Thoracic aorta (tissue), 2 donors: Measurements from ENCODE around the gene FCRL1. TPM values are rescaled to one million over a fixed set of nuclear protein-coding genes. Genes with fewer than 3 reads are reported as not detected.

Source experiments
- ATAC-seq: fragments of 150-250 bp; one replicate; pipeline ENCODE4 v1.8.0; 2017; ENCODE audit warnings: low read depth; ENCODE audit not compliant: insufficient number of reproducible peaks, low FRiP score
- DNase-seq: peaks from one replicate; pipeline ENCODE4 v3.0.0-alpha.2; 2020; ENCODE audit warnings: low spot score
- H3K27ac ChIP-seq, 2 donors: fragments of 200-600 bp; sonication (generic); 1 replicate in 1 of 2; 2 replicates in 1 of 2; pipeline ENCODE4 v1.5.1; 2016; ENCODE audit warnings: mild to moderate bottlenecking in 2 of 2, moderate library complexity in 2 of 2
- H3K27me3 ChIP-seq: fragments of 200-600 bp; sonication (generic); replicated peaks from 2 replicates; pipeline ENCODE4 v1.6.0; 2016; ENCODE audit warnings: mild to moderate bottlenecking; ENCODE audit not compliant: insufficient read depth
- H3K36me3 ChIP-seq: fragments of 200-600 bp; sonication (generic); one replicate; pipeline ENCODE4 v1.5.1; 2016
- H3K4me1 ChIP-seq, 2 donors: fragments of 200-600 bp; sonication (generic); 1 replicate in 1 of 2; 2 replicates in 1 of 2; pipeline versions ENCODE4 v1.5.1 to v1.6.0; 2016; ENCODE audit warnings: low read depth in 2 of 2, mild to moderate bottlenecking in 1 of 2; ENCODE audit not compliant: control insufficient read depth in 1 of 2
- H3K4me3 ChIP-seq: fragments of 200-600 bp; sonication (generic); 2 replicates; pipeline ENCODE4 v1.5.1; 2016; ENCODE audit warnings: mild to moderate bottlenecking
- H3K9me3 ChIP-seq: fragments of 200-600 bp; sonication (generic); 2 replicates; pipeline ENCODE4 v1.5.1; 2016
- total RNA-seq, 2 donors: library from RNA; depleted of rRNA; stranded (reverse); fragments of >200 nt; gene quantifications; one replicate each; pipeline versions ENCODE4 v1.1.0 to v1.2.3, GENCODE V29; 2016
- TF ChIP-seq, protein P1 (sequence below): fragments of 200-600 bp; sonication (generic); IDR thresholded peaks from one replicate; pipeline ENCODE4 v1.5.1; 2019; ENCODE audit warnings: antibody characterized with exemption

FCRL1 gene, protein sequence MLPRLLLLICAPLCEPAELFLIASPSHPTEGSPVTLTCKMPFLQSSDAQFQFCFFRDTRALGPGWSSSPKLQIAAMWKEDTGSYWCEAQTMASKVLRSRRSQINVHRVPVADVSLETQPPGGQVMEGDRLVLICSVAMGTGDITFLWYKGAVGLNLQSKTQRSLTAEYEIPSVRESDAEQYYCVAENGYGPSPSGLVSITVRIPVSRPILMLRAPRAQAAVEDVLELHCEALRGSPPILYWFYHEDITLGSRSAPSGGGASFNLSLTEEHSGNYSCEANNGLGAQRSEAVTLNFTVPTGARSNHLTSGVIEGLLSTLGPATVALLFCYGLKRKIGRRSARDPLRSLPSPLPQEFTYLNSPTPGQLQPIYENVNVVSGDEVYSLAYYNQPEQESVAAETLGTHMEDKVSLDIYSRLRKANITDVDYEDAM
- total RNA-seq: 1 to 10 TPM in 1 of 2 donors, not detected in 1; 1.8 TPM

DNA sequence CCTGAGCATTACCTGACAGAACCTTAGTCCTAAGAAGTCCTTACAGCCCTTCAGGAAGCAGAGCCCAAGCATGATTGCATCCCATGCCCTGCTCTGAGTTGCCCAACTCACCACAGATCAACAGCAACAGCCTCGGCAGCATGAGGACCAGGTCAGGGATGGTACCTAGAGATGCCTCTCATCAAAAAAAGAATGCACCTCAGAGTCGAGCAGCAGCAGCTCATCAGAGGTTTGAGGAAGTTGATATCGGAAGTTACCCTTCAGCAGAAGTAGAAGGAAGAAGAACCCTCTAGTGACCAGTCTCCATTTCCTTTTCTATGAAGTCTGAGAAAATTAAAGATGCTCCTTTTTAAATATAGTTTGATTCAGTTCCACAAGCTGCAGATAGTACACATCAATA, at the start of gene FCRL1:
Gene FCRL1, minus strand, starts transcription at position 225 of the 400 bp plus-strand sequence. Its CDS starts 83 bp downstream, at position 142.
- no peak for DNase-seq
- H3K27ac ChIP-seq: no peak within 1 kb of the TSS
- no peak for ATAC-seq
- TF ChIP-seq, protein P1, sequence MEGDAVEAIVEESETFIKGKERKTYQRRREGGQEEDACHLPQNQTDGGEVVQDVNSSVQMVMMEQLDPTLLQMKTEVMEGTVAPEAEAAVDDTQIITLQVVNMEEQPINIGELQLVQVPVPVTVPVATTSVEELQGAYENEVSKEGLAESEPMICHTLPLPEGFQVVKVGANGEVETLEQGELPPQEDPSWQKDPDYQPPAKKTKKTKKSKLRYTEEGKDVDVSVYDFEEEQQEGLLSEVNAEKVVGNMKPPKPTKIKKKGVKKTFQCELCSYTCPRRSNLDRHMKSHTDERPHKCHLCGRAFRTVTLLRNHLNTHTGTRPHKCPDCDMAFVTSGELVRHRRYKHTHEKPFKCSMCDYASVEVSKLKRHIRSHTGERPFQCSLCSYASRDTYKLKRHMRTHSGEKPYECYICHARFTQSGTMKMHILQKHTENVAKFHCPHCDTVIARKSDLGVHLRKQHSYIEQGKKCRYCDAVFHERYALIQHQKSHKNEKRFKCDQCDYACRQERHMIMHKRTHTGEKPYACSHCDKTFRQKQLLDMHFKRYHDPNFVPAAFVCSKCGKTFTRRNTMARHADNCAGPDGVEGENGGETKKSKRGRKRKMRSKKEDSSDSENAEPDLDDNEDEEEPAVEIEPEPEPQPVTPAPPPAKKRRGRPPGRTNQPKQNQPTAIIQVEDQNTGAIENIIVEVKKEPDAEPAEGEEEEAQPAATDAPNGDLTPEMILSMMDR: no peak
- no peak within 1 kb of the TSS for H3K4me3 ChIP-seq
- H3K36me3 ChIP-seq: no peaks in the 10 kb centered on the region
- H3K9me3 ChIP-seq: no peaks in the 10 kb centered on the region
- H3K4me1 ChIP-seq: no peaks in the 10 kb centered on the region
- no peaks in the 10 kb centered on the region for H3K27me3 ChIP-seq

DNA sequence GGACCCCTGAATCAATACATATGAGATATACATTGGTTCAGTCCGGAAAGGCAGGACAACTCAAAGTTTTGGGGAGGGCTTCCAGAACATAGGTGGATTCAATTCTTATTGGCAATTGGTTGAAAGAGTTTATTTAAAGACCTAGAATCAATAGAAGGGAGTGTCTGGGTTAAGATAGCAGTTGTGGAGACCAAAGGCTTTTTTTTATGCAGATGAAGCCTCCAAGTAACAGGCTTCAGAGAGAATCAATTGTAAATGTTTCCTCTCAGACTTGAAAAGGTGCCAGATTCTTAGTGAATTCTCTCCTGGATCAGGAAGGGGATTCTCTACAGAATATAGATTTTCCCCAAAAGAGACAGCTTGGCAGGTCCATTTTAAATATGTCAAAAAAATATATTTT, 48.7 kb upstream of the FCRL1 start:
- no peak for ATAC-seq
- TF ChIP-seq, protein P1: no peak
- no peak overlapping the region for H3K27ac ChIP-seq
- H3K27me3 ChIP-seq: no peaks in the 10 kb centered on the region
- H3K9me3 ChIP-seq: no peaks in the 10 kb centered on the region
- H3K36me3 ChIP-seq: no peaks in the 10 kb centered on the region
- no peak overlapping the region for H3K4me3 ChIP-seq
- no peaks in the 10 kb centered on the region for H3K4me1 ChIP-seq
- DNase-seq: no peak

DNA sequence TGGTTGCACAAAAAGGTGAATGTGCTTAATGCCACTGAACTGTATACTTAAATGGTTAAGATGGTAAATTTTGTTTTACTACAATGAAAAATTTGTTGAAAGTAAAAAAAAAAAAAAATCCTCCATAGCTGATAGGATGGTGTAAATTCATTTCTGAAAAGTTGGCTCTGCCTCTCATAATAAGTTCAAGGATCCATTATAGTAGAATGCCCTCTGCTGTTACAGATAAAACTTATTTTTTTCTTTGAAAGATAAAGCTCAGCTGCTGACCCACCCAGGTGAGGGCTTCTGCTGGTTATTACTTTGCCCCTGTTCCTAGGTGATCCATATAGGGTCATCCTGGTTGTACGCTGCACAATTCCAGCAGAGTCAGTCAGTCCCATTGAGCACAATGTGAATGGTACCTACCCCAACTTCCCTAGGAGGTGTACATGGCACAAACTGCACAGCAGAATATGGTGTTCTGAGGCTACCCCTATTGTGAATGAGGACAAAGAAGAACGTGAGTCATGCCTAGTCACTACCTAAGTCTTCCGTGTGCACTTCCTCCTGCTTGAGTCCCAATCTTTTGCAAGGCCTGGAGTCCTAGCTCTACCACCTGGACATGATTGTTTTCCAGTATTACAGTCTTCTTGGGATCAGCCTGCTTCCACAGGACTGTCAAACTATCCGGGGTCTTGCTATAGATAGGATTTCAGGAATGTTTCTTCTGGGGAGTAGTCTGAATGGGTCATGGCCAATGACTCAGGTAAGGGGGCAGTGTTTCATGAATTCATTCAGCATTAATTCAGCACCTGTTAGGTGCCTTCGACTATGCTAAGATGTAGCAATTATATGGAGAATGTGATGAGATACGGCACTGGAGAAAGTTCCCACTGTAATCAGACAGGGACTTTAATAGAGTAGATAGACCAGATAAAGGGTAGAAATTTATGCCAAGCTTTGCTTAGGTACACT, 42.5 kb upstream of the FCRL1 start:
- Histone ChIP-seq H3K9me3 (no peaks in the 10 kb centered on the region), H3K27me3 (no peaks in the 10 kb centered on the region)

DNA sequence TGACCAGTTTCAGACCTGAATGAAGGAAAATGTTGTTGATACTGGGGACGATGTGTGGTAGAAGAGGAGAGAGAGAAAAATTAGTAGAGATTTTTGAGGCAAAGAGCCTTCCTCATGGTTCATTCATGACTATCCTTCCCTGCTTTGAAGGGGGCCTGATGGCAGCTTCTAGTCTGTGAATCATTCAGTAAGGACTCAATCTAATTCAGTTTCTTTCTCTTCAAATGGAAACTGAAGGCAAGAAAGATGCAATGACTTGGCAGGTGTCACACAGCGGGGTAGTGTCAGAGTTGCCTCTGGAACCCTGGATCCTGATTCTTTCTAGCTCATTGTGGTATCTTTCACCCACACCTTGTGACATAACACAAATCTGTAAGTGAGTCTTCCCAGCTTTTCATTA, 36.6 kb upstream of the FCRL1 start:
- no peak overlapping the region for H3K4me3 ChIP-seq
- no peaks in the 10 kb centered on the region for H3K9me3 ChIP-seq
- H3K4me1 ChIP-seq: no peaks in the 10 kb centered on the region
- no peak for DNase-seq
- H3K27ac ChIP-seq: no peak overlapping the region
- H3K27me3 ChIP-seq: no peaks in the 10 kb centered on the region
- TF ChIP-seq, protein P1: no peak
- no peak for ATAC-seq
- no peaks in the 10 kb centered on the region for H3K36me3 ChIP-seq

More for the DNA sequence above, 42.5 kb upstream of the FCRL1 start:
- DNase-seq: no peak
- no peaks in the 10 kb centered on the region for H3K36me3 ChIP-seq
- no peak overlapping the region for H3K27ac ChIP-seq
- TF ChIP-seq, protein P1: no peak
- no peak for ATAC-seq
- no peak overlapping the region for H3K4me3 ChIP-seq
- H3K4me1 ChIP-seq: no peaks in the 10 kb centered on the region

DNA sequence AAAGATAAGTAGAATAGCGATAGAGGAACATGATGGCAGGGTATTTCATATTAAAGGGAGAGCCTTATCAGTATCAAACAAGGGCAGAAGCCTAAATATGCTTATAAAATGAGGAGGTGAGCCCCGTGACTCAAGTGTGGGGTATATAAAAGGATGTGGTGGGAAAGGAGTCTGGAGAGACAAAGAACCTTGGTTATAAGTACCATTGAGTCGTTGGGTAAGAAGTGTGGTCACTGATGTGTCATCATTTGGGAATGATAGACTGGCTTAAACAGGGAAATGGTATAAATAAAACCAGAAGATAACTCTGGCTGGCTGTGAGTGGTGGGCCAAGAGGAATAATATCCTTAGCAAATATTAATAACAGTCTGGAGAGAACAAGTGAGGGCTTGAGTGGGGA, 32.6 kb upstream of the FCRL1 start:
- no peaks in the 10 kb centered on the region for H3K27me3 ChIP-seq
- TF ChIP-seq, protein P1: no peak
- no peaks in the 10 kb centered on the region for H3K9me3 ChIP-seq
- H3K36me3 ChIP-seq: no peaks in the 10 kb centered on the region
- no peaks in the 10 kb centered on the region for H3K4me1 ChIP-seq
- H3K4me3 ChIP-seq: no peak overlapping the region
- DNase-seq (no peak), ATAC-seq (no peak)
- no peak overlapping the region for H3K27ac ChIP-seq
